Ovary (tissue), 9 donors: Measurements from ENCODE around the gene DAB2IP. TPM values are rescaled to one million over a fixed set of nuclear protein-coding genes. Genes with fewer than 3 reads are reported as not detected.

ENCODE experiments used
- DNase-seq, 5 donors: peaks; one replicate each; pipeline ENCODE4 v3.0.0-alpha.2; 2019 to 2020
- H3K27ac ChIP-seq, 2 donors: fragments of 200-600 bp; one replicate each; pipeline versions ENCODE4 v1.5.1 to v1.8.0; 2019 to 2022
- H3K27me3 ChIP-seq: fragments of 200-600 bp; one replicate; pipeline ENCODE4 v1.8.0; 2022
- H3K36me3 ChIP-seq: fragments of 200-600 bp; sonication (generic); one replicate; pipeline ENCODE4 v1.5.1; 2019
- H3K4me1 ChIP-seq: one replicate; pipeline ENCODE4 v1.8.1; 2013; ENCODE audit warnings: mild to moderate bottlenecking, moderate library complexity; ENCODE audit not compliant: insufficient read depth
- H3K4me3 ChIP-seq: fragments of 200-600 bp; sonication (generic); one replicate; pipeline ENCODE4 v1.5.1; 2017
- H3K9me3 ChIP-seq, 2 donors: fragments of 200-600 bp in 1 of 2; sonication (generic) in 1 of 2; one replicate each; pipeline versions ENCODE4 v1.5.1 to v1.8.1; 2013 to 2019; ENCODE audit warnings: mild to moderate bottlenecking in 1 of 2, moderate library complexity in 1 of 2
- CTCF ChIP-seq, 3 donors: fragments of 450-650 bp in 2 of 3; fragments of 200-600 bp in 1 of 3; IDR thresholded peaks; one replicate each; pipeline versions ENCODE4 v1.5.1 to v1.8.0; 2016 to 2022; ENCODE audit warnings: antibody characterized with exemption in 3 of 3, mild to moderate bottlenecking in 1 of 3
- EP300 ChIP-seq: sonication (generic); formaldehyde crosslinking; IDR thresholded peaks from one replicate; pipeline ENCODE4 v1.6.1; 2017; ENCODE audit warnings: antibody characterized with exemption
- POLR2A ChIP-seq: fragments of 450-650 bp; IDR thresholded peaks from one replicate; pipeline ENCODE4 v1.6.1; 2017; ENCODE audit warnings: antibody characterized with exemption, mild to moderate bottlenecking, moderate library complexity
- WGBS, 3 donors: extraction: QIAGEN DNeasy Blood & Tissue Kit in 1 of 3; methylation state at CpG; one replicate each; pipeline versions ENCODE4 v1.1.5 to v1.1.7; 2013 to 2017; 5-methylcytosine and 5-hydroxymethylcytosine counted together
- intact Hi-C, 4 donors: fragments of 100-400 bp; cut with DNase I; formaldehyde crosslinking; loops; one replicate each; pipeline versions ENCODE4 v1.11.0 to v1.15.1; 2022 to 2023
- polyA plus RNA-seq, 2 donors: library from polyadenylated mRNA; stranded (reverse); fragments of 200-250 nt in 1 of 2; fragments of 350-450 nt in 1 of 2; fragmentation: Illumina TruSeq in 1 of 2; extraction: RNeasy Lipid Tissue Mini Kit (QIAGEN cat#74804) in 1 of 2; gene quantifications; one replicate each; pipeline ENCODE4 v1.2.3, GENCODE V29; 2013 to 2014
- total RNA-seq, 7 donors: library from RNA; depleted of rRNA in 2 of 7; stranded (reverse); fragments of >200 nt in 2 of 7; fragmentation: NEBNext Ultra II Directional in 3 of 7; extraction: Animal tissue kit (Norgen Biotek cat#: 25700) in 3 of 7; gene quantifications; one replicate each; pipeline versions ENCODE4 v1.1.0 to v1.2.4, GENCODE V29; 2016 to 2023
- donor health status: DM: no; HTN: no; CAD: no; lungs with moderate emphysema.
- donor health status: DM: no; HTN: no; CAD: no.
- donor health status: Bipolar disorder and iron deficiency.
- donor health status: DM: yes; HTN: yes; CAD: no.
- donor health status: DM: no; HTN: no; CAD: no.
- donor health status: DM: yes; HTN: yes; CAD: no.

Gene DAB2IP
- total and polyA plus RNA-seq, 9 donors, result 9.3 to 95.0 (median 70.6) TPM

DNA sequence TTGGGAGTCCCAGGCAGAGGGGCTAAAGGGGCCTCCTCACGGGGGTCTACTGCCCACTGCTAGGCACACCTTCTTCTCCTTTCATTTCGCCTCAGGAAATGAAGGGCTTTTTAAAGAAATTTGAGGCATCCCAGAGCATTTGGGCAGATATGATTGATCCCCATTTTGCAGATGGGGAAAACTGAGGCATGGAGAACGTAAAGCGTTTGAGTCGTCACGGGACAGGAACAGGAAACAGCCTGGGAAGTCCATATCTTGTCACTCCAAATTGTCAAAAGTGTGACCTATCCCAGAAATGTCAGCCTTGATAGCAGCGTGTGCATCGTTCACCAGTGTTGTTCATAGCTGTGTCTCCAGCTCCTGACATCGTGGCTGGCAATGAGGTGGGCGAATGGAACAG lies 98.2 kb downstream of the DAB2IP start:
- Histone ChIP-seq H3K27ac (peak overlapping the region in 1 of 2 donors; percentile 50), H3K9me3 (no peaks in the 10 kb centered on the region), H3K36me3 (no peaks in the 10 kb centered on the region), H3K4me3 (no peak overlapping the region), H3K27me3 (no peaks in the 10 kb centered on the region), H3K4me1 (peaks cover 59% of the 10 kb centered on the region)
- TF ChIP-seq POLR2A, result no peak
- TF ChIP-seq EP300, result no peak
- intact Hi-C loops, result loop anchor here in 1 of 4 donors (10.0 kb wide), 1 partner anchor 155 kb away; no protein-coding TSS in a partner anchor
- 91 to 95% (median 91%) methylated on average over 10 of the region's 10 CpGs for WGBS, 3 donors
- DNase-seq, result no peak

DNA sequence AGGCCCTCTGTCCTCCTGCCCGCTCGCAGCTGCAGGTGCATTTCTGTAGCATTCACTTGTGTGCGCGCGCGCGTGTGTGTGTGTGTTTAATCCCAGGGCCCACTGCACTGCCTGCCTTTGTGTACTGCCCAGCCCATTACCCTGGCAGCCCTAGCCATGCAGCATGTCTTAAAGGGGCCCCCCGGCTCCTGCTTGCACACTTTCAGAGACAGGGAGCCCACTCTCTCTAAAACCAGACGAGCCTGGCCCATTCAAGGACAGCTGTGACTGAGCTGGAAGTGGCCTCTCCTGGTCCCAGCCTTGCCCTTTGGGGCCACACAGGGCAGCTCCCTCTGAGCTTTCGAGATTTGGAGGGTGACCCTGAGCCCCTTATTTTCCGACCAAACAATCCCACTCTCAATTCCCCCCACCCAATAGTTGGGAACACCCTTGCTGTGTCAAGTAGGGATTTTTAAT lies 98.9 kb downstream of the DAB2IP start:
- H3K4me3 ChIP-seq, result no peak overlapping the region
- H3K4me1 ChIP-seq, result peaks cover 58% of the 10 kb centered on the region
- intact Hi-C loops, result no loop called here
- no peak for DNase-seq
- no peaks in the 10 kb centered on the region for H3K36me3 ChIP-seq
- TF ChIP-seq CTCF (IDR thresholded peaks at IDR 0.05) (no peak), EP300 (no peak), POLR2A (no peak)
- WGBS, 3 donors, result 78 to 81% (median 80%) methylated on average over 11 of the region's 11 CpGs
- H3K27me3 ChIP-seq, result no peaks in the 10 kb centered on the region
- no peaks in the 10 kb centered on the region for H3K9me3 ChIP-seq
- H3K27ac ChIP-seq, result peak overlapping the region in 1 of 2 donors; percentile 68

DNA sequence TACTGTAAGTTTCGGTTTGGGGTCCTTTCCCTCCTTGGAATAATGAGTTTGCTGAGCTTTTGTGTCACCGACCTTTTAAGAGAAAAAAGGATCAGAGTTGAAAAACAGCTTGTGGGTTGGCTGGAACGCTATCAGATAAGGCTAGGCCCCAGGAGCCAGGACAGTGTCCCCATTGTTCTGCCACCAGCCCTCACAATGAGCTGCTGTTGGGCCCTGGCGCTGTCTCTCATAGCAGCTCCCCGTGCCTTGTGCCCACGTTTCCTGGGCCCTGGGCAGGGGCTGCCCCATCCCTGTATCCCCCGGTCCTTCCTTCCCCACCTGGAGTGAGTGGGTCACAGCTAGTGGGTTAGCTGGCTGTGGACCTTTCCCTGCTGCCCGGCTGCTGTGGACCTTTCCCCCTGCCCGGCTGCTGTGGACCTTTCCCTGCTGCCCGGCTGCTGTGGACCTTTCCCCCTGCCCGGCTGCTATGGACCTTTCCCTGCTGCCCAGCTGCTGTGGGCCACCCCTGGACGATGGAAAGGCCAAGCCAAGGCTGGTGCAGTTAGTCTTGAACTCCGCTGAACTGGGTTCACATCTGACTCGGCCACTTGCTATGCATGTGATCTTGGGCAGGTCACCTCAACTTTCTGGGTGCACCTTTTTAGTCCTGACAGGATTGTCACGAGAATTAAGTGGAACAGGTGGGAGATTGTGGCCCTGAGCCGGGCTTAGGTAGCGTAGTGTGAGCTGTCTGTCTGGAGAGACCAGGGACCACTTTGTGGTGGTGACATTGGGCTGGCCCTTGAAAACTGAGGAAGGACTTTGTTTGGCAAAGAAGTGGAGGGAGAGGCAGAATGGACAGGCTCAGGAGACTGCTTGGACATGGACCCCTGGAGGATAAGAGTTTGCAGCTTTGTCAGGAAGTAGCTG lies 99.5 kb downstream of the DAB2IP start:
- Histone ChIP-seq H3K27ac (peak overlapping the region in 1 of 2 donors; percentile 68), H3K9me3 (no peaks in the 10 kb centered on the region), H3K27me3 (no peaks in the 10 kb centered on the region), H3K4me3 (no peak overlapping the region), H3K4me1 (peaks cover 58% of the 10 kb centered on the region), H3K36me3 (no peaks in the 10 kb centered on the region)
- TF ChIP-seq CTCF (IDR thresholded peaks at IDR 0.05) (no peak), POLR2A (no peak), EP300 (no peak)
- 82 to 84% (median 83%) methylated on average over 17 of the region's 17 CpGs for WGBS, 3 donors
- intact Hi-C loops, result no loop called here
- DNase-seq, result no peak

DNA sequence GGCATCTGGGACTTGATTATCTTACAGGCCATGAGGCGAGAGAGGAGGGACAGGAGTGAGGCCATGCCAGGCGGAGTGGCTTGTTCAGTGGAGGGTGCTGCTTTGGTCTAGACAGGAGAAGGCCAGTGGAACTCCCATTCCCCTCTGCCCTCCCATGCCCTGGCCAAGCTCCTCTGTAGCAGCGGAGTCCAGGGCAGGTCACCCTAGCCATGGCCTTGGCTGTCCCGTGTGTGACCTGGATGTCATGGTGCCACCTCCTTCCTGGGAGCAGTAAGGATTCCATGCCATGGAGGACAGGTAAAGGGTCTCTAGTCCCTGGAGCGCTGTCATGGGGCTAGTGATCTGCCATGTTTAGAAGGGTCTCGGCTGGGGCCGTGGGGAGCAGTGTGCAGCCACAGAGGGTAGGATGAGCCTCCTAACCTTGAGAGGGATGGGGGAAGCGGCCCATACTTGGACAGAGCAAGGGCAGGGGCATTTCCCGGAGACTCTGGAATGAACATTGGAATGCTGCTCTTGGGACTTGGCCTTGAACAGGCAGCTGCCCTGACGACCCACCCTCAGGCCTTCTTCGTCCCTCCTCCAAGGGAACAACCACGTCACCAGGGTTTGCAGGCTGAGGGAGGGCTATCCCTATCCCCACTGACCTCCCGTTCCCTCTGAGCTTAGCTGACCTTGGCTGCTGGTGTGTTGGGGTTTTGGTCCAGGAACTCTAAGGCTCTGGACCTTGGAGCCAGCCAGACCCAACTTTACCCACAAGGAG lies 100.4 kb downstream of the DAB2IP start:
- intact Hi-C loops, result no loop called here
- DNase-seq, result peak; percentile 72 to 84 (median 77)
- 33 to 42% (median 36%) methylated on average over 11 to 13 of the region's 13 CpGs for WGBS, 3 donors
- Histone ChIP-seq H3K27me3 (no peaks in the 10 kb centered on the region), H3K4me1 (peaks cover 55% of the 10 kb centered on the region), H3K4me3 (no peak overlapping the region), H3K9me3 (no peaks in the 10 kb centered on the region), H3K36me3 (no peaks in the 10 kb centered on the region), H3K27ac (peak overlapping the region; percentile 39 to 68)
- TF ChIP-seq CTCF (IDR thresholded peaks at IDR 0.05) (no peak), POLR2A (no peak), EP300 (no peak)
